Ovary (tissue), 9 donors: ENCODE measurements around the gene NSL1. TPM values are rescaled to one million over a fixed set of nuclear protein-coding genes. Genes with fewer than 3 reads are reported as not detected.

Experiments used
- DNase-seq, 5 donors: peaks; one replicate each; pipeline ENCODE4 v3.0.0-alpha.2; 2019 to 2020
- H3K27ac ChIP-seq, 2 donors: fragments of 200-600 bp; one replicate each; pipeline versions ENCODE4 v1.5.1 to v1.8.0; 2019 to 2022
- H3K27me3 ChIP-seq: fragments of 200-600 bp; one replicate; pipeline ENCODE4 v1.8.0; 2022
- H3K36me3 ChIP-seq: fragments of 200-600 bp; sonication (generic); one replicate; pipeline ENCODE4 v1.5.1; 2019
- H3K4me1 ChIP-seq: one replicate; pipeline ENCODE4 v1.8.1; 2013; ENCODE audit warnings: mild to moderate bottlenecking, moderate library complexity; ENCODE audit not compliant: insufficient read depth
- H3K4me3 ChIP-seq: fragments of 200-600 bp; sonication (generic); one replicate; pipeline ENCODE4 v1.5.1; 2017
- H3K9me3 ChIP-seq, 2 donors: fragments of 200-600 bp in 1 of 2; sonication (generic) in 1 of 2; one replicate each; pipeline versions ENCODE4 v1.5.1 to v1.8.1; 2013 to 2019; ENCODE audit warnings: mild to moderate bottlenecking in 1 of 2, moderate library complexity in 1 of 2
- CTCF ChIP-seq, 3 donors: fragments of 450-650 bp in 2 of 3; fragments of 200-600 bp in 1 of 3; IDR thresholded peaks; one replicate each; pipeline versions ENCODE4 v1.5.1 to v1.8.0; 2016 to 2022; ENCODE audit warnings: antibody characterized with exemption in 3 of 3, mild to moderate bottlenecking in 1 of 3
- EP300 ChIP-seq: sonication (generic); formaldehyde crosslinking; IDR thresholded peaks from one replicate; pipeline ENCODE4 v1.6.1; 2017; ENCODE audit warnings: antibody characterized with exemption
- POLR2A ChIP-seq: fragments of 450-650 bp; IDR thresholded peaks from one replicate; pipeline ENCODE4 v1.6.1; 2017; ENCODE audit warnings: antibody characterized with exemption, mild to moderate bottlenecking, moderate library complexity
- WGBS, 3 donors: extraction: QIAGEN DNeasy Blood & Tissue Kit in 1 of 3; methylation state at CpG; one replicate each; pipeline versions ENCODE4 v1.1.5 to v1.1.7; 2013 to 2017; 5-methylcytosine and 5-hydroxymethylcytosine counted together
- intact Hi-C, 4 donors: fragments of 100-400 bp; cut with DNase I; formaldehyde crosslinking; loops; one replicate each; pipeline versions ENCODE4 v1.11.0 to v1.15.1; 2022 to 2023
- polyA plus RNA-seq, 2 donors: library from polyadenylated mRNA; stranded (reverse); fragments of 200-250 nt in 1 of 2; fragments of 350-450 nt in 1 of 2; fragmentation: Illumina TruSeq in 1 of 2; extraction: RNeasy Lipid Tissue Mini Kit (QIAGEN cat#74804) in 1 of 2; gene quantifications; one replicate each; pipeline ENCODE4 v1.2.3, GENCODE V29; 2013 to 2014
- total RNA-seq, 7 donors: library from RNA; depleted of rRNA in 2 of 7; stranded (reverse); fragments of >200 nt in 2 of 7; fragmentation: NEBNext Ultra II Directional in 3 of 7; extraction: Animal tissue kit (Norgen Biotek cat#: 25700) in 3 of 7; gene quantifications; one replicate each; pipeline versions ENCODE4 v1.1.0 to v1.2.4, GENCODE V29; 2016 to 2023
- donor health status: DM: no; HTN: no; CAD: no; lungs with moderate emphysema.
- donor health status: DM: no; HTN: no; CAD: no.
- donor health status: Bipolar disorder and iron deficiency.
- donor health status: DM: yes; HTN: yes; CAD: no.
- donor health status: DM: no; HTN: no; CAD: no.
- donor health status: DM: yes; HTN: yes; CAD: no.

NSL1 gene
- total and polyA plus RNA-seq, 9 donors = 17.2 to 35.2 (median 29.1) TPM

- intact Hi-C loops = no loop called here
- no peak overlapping the region for H3K27ac ChIP-seq
- DNase-seq = no peak
- H3K27me3 ChIP-seq = no peaks in the 10 kb centered on the region
- H3K36me3 ChIP-seq = no peaks in the 10 kb centered on the region
- no peaks in the 10 kb centered on the region for H3K4me1 ChIP-seq
- no peak for TF ChIP-seq POLR2A
- TF ChIP-seq EP300 = no peak
- 93 to 95% (median 94%) methylated on average over 11 of the region's 11 CpGs for WGBS, 3 donors
- no peaks in the 10 kb centered on the region for H3K9me3 ChIP-seq
- no peak overlapping the region for H3K4me3 ChIP-seq
Measured at GRCh38 chr1:212686591-212686990, 105.0 kb downstream of the NSL1 start.

DNA sequence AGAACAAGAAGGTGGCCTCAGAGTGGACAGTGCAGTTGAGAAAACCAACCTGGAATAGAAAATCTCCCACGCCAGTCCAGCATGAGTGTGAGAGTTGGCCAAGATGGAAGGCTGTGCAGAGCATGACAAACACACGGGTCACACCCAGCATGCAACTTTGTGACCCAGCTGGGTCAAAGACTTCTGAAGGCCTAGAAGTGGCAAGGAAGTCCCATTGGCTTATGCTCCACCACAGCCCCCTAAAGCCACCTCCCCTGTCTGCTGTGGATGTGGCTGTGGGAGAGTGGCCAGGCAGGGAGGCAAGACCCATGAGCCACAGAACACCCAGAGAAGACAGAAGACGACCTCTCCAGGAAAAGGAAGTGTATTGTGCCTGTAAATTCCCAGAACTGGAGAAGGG, 105.5 kb downstream of the NSL1 start:
- Histone ChIP-seq H3K27me3 (no peaks in the 10 kb centered on the region), H3K27ac (no peak overlapping the region), H3K4me1 (no peaks in the 10 kb centered on the region), H3K4me3 (no peak overlapping the region), H3K36me3 (no peaks in the 10 kb centered on the region), H3K9me3 (no peaks in the 10 kb centered on the region)
- TF ChIP-seq CTCF (IDR thresholded peaks at IDR 0.05) (no peak), POLR2A (no peak), EP300 (no peak)
- 79 to 84% (median 82%) methylated on average over 3 of the region's 3 CpGs for WGBS, 3 donors
- intact Hi-C loops = no loop called here
- DNase-seq = no peak

- no peak for DNase-seq
- TF ChIP-seq POLR2A (no peak), EP300 (no peak), CTCF (IDR thresholded peaks at IDR 0.05) (no peak)
- H3K4me3 ChIP-seq = no peak overlapping the region
Measured at GRCh38 chr1:212685429-212685828, 106.1 kb downstream of the NSL1 start.

DNA sequence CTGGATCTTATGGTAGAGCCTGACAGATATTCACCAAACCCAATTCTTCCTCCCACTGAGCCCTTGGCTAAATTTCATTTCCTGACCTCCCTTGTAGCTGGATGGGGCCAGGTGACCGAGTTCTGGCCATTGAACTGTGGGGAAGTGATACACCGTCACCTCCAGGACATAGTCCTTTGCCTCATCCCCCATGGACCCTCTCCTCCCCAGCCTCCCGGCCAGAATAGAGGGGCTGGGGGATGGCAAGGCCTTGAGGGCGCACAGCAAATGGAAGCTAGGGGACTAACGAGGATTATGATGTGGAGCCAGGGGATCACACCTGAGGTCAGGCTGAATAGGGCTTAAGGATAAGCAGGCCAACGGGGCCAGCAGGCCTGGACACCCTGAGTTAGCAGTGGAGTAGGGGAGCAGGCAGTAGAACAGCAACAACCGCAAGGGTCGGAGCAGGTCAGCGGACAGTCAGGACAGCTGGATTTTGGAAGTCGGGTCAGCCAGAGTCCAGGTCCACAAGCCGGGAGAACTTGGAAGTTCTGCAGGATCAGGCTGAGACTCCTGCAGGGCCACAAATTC, 107.0 kb downstream of the NSL1 start:
- Histone ChIP-seq H3K4me3 (no peak overlapping the region), H3K27ac (no peak overlapping the region), H3K27me3 (no peaks in the 10 kb centered on the region), H3K36me3 (no peaks in the 10 kb centered on the region), H3K9me3 (no peaks in the 10 kb centered on the region), H3K4me1 (no peaks in the 10 kb centered on the region)
- no peak for TF ChIP-seq CTCF (IDR thresholded peaks at IDR 0.05)
- TF ChIP-seq EP300 = no peak
- TF ChIP-seq POLR2A = no peak
- intact Hi-C loops = no loop called here
- WGBS, 3 donors = 84 to 94% (median 90%) methylated on average over 11 of the region's 11 CpGs
- no peak for DNase-seq

More at GRCh38 chr1:212685429-212685828, 106.1 kb downstream of the NSL1 start:
- Histone ChIP-seq H3K27ac (no peak overlapping the region), H3K9me3 (no peaks in the 10 kb centered on the region), H3K36me3 (no peaks in the 10 kb centered on the region), H3K27me3 (no peaks in the 10 kb centered on the region), H3K4me1 (no peaks in the 10 kb centered on the region)
- intact Hi-C loops = no loop called here
- WGBS, 3 donors = 21 to 31% (median 30%) methylated on average over 2 of the region's 2 CpGs

GRCh38 chr1:212684076-212684475, 107.5 kb downstream of the NSL1 start:
- H3K4me1 ChIP-seq = no peaks in the 10 kb centered on the region
- no peaks in the 10 kb centered on the region for H3K9me3 ChIP-seq
- TF ChIP-seq POLR2A (no peak), CTCF (IDR thresholded peaks at IDR 0.05) (no peak), EP300 (no peak)
- no peaks in the 10 kb centered on the region for H3K27me3 ChIP-seq
- H3K4me3 ChIP-seq = no peak overlapping the region
- H3K27ac ChIP-seq = no peak overlapping the region
- no peak for DNase-seq
- intact Hi-C loops = no loop called here
- no peaks in the 10 kb centered on the region for H3K36me3 ChIP-seq
- 88 to 93% (median 88%) methylated on average over 6 of the region's 6 CpGs for WGBS, 3 donors
